ENCODE results near the gene NPAS3. TPM values are rescaled to one million over a fixed set of nuclear protein-coding genes. Genes with fewer than 3 reads are reported as not detected.
A peak's percentile ranks its signal among the peaks of the same experiment; 100 is the strongest.

The NPAS3 gene
- total RNA-seq, 1 donor from 2014 or later, result 6.1 TPM

DNA sequence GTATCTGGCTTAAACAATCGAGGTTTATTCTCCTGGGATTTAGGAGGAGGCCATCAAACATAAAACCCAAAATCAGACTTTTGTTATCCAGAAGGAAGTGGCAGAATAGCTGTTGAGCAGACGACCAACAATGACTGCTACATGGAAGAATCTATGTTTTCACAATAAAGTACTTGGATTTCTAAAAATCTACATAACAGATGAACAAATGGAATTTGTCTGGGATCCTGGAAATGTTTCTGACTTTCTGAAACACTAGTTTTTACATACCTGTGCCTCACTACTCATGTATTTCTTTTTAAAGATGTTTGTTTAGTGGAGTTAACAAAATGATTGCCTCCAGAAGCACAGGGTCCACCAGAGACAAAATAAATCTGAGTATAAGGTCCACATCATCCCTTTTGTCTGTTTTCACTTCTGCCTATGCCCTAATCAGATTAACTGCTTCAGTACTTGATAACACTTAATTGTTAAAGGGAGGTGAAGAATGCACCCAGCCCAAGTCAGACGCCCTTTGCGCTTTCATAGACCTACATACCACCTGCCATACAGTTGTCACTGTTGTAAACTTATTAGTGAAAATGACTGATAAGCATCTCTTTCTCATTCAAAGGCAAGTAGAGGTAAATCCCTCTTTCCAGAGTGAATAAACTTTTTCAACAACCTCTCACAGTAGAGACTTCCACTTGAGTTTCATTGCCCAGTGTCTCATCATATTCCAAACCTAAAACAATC is 847.6 kb downstream of the NPAS3 start:
- TF ChIP-seq, protein P1, sequence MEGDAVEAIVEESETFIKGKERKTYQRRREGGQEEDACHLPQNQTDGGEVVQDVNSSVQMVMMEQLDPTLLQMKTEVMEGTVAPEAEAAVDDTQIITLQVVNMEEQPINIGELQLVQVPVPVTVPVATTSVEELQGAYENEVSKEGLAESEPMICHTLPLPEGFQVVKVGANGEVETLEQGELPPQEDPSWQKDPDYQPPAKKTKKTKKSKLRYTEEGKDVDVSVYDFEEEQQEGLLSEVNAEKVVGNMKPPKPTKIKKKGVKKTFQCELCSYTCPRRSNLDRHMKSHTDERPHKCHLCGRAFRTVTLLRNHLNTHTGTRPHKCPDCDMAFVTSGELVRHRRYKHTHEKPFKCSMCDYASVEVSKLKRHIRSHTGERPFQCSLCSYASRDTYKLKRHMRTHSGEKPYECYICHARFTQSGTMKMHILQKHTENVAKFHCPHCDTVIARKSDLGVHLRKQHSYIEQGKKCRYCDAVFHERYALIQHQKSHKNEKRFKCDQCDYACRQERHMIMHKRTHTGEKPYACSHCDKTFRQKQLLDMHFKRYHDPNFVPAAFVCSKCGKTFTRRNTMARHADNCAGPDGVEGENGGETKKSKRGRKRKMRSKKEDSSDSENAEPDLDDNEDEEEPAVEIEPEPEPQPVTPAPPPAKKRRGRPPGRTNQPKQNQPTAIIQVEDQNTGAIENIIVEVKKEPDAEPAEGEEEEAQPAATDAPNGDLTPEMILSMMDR (IDR thresholded peaks at IDR 0.05; ENCODE audit: unreplicated experiment), result no peak
- Mint-ChIP-seq H3K36me3 (ENCODE audit: insufficient read depth) (no peaks in the 10 kb centered on the region), H3K4me1 (ENCODE audit: low read depth) (peaks cover 17% of the 10 kb centered on the region), H3K27ac (no peak overlapping the region), H3K9me3 (ENCODE audit: low read depth) (no peaks in the 10 kb centered on the region), H3K27me3 (peaks cover 7% of the 10 kb centered on the region), H3K4me3 (ENCODE audit: low read depth) (no peak overlapping the region)
- DNase-seq (ENCODE audit: low spot score, unreplicated experiment), result no peak

DNA sequence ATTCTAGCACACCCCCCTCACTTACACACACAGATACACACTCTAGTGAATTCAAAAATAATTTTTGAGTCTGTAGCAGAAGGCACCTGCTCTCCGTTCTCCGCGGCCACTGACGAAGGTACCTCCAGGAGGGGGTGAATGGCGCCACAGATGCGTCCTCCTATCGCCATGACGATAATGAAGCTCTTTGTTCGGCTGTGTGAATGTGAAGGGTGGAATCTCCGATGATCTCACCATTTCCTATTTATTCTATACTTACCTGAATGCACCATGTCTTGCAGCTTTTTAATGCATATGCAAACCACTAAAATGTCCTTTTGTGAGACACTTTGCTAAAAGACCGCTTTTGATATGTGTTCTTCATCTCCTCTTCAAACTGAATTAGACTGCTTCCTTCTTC is 849.5 kb downstream of the NPAS3 start:
- TF ChIP-seq, protein P1 (IDR thresholded peaks at IDR 0.05; ENCODE audit: unreplicated experiment), result no peak
- no peak overlapping the region for H3K4me3 Mint-ChIP-seq (ENCODE audit: low read depth)
- peaks cover 22% of the 10 kb centered on the region for H3K4me1 Mint-ChIP-seq (ENCODE audit: low read depth)
- DNase-seq (ENCODE audit: low spot score, unreplicated experiment), result no peak
- H3K9me3 Mint-ChIP-seq (ENCODE audit: low read depth), result no peaks in the 10 kb centered on the region
- no peak overlapping the region for H3K27ac Mint-ChIP-seq
- peaks cover 13% of the 10 kb centered on the region for H3K27me3 Mint-ChIP-seq
- H3K36me3 Mint-ChIP-seq (ENCODE audit: insufficient read depth), result no peaks in the 10 kb centered on the region

DNA sequence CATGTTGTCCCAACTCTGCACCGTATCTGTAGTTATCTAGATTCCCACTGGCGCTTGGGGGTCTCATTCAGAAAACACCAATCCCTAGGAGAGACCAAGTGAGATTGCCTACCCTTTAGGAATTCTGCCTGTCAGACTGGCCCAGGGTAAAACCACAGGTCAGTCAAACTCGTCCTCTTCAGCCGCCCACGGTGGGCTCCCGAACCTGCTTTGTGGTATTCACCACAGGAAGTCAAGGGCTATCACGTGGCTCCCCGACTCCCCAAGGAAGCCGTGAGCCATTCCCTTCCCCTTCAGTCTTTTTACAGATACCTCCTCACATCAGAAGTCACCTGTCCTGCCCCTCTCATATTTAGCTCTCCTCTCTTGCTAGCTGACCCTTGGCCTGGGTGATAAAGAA is 852.3 kb downstream of the NPAS3 start:
- H3K36me3 Mint-ChIP-seq (ENCODE audit: insufficient read depth), result no peaks in the 10 kb centered on the region
- H3K27ac Mint-ChIP-seq, result no peak overlapping the region
- H3K4me1 Mint-ChIP-seq (ENCODE audit: low read depth), result peaks cover 20% of the 10 kb centered on the region
- H3K9me3 Mint-ChIP-seq (ENCODE audit: low read depth), result no peaks in the 10 kb centered on the region
- H3K27me3 Mint-ChIP-seq, result peaks cover 30% of the 10 kb centered on the region
- TF ChIP-seq, protein P1 (IDR thresholded peaks at IDR 0.05; ENCODE audit: unreplicated experiment), result no peak
- no peak overlapping the region for H3K4me3 Mint-ChIP-seq (ENCODE audit: low read depth)
- DNase-seq (ENCODE audit: low spot score, unreplicated experiment), result no peak

DNA sequence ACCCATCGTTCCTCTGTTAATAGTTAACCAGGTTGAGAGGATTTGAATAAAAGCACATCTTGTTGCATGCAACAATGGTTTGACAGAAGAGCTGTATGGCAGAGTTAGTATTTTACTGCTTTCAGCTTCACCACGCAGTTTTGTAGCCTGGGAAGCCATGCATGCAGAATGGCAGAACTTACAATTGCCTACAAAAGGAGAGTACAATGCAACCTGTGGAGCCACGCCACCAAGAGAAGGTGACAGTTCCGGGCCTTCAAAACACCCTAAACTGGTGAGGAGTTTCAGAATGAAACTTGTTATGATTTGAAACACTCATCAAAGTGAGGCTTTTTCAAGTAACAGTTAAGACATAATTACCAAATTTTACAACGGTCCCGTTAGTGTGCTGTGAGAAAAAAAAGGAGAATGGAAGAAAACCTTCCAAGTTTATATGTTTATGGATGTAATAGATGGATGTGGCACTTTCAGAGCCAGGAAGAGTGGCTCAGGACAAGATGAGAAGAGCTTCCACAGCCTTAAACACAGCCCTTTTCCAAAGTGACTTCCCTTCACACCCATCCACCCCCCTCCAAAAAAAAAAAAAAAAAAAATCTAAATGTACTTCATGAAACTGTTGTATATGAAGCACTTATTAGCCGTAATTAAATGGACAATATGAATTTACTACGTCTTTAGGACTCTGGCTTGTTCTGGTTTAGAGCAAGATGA is 853.5 kb downstream of the NPAS3 start:
- Mint-ChIP-seq H3K4me1 (ENCODE audit: low read depth) (peaks cover 16% of the 10 kb centered on the region), H3K36me3 (ENCODE audit: insufficient read depth) (no peaks in the 10 kb centered on the region), H3K4me3 (ENCODE audit: low read depth) (no peak overlapping the region), H3K27ac (no peak overlapping the region), H3K9me3 (ENCODE audit: low read depth) (no peaks in the 10 kb centered on the region), H3K27me3 (peaks cover 33% of the 10 kb centered on the region)
- DNase-seq (ENCODE audit: low spot score, unreplicated experiment), result no peak
- TF ChIP-seq, protein P1 (IDR thresholded peaks at IDR 0.05; ENCODE audit: unreplicated experiment), result no peak

DNA sequence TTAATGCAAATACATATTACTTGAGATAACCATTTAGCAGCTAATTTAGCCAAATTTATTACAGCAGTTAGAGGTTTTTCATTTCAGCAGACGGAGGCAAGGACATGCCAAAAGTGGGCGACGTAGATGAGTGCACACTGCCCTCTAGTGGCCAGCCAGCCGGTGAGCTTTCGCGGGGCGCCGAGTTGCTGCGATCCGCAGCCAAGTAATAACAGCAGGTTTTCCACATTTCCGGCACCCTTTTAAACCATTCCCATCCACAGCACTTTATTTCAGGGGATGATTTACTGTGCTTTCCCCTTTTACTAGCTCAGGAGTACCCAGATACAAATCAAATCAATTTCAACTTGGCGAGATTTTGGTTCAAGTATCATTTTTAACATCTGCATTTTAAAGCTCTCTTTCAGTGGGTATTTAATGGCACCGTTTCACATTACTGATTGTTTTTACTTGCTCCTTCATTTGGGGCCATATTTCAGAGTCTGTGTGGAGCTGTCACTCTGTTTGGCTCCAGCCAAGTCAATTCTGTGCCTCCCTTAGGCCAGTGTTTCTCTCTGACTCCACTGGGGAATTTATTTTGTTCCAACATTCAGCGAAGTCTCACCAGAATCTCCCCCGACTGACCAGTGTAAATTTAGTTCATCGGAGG is 854.2 kb downstream of the NPAS3 start:
- Mint-ChIP-seq H3K4me3 (ENCODE audit: low read depth) (no peak overlapping the region), H3K9me3 (ENCODE audit: low read depth) (no peaks in the 10 kb centered on the region), H3K27ac (no peak overlapping the region), H3K4me1 (ENCODE audit: low read depth) (peaks cover 14% of the 10 kb centered on the region), H3K36me3 (ENCODE audit: insufficient read depth) (no peaks in the 10 kb centered on the region), H3K27me3 (peaks cover 33% of the 10 kb centered on the region)
- TF ChIP-seq, protein P1 (IDR thresholded peaks at IDR 0.05; ENCODE audit: unreplicated experiment), result peak; percentile 92
- peak; percentile 75 for DNase-seq (ENCODE audit: low spot score, unreplicated experiment)

Measured in progenitor cell of endocrine pancreas (in vitro differentiated cells).